ENCODE measurements around the gene ERG. TPM values are rescaled to one million over a fixed set of nuclear protein-coding genes. Genes with fewer than 3 reads are reported as not detected.
A peak's percentile ranks its signal among the peaks of the same experiment; 100 is the strongest.

ERG gene
- total and polyA plus RNA-seq, 12 donors: 4.0 to 16.3 (median 11.2) TPM

DNA sequence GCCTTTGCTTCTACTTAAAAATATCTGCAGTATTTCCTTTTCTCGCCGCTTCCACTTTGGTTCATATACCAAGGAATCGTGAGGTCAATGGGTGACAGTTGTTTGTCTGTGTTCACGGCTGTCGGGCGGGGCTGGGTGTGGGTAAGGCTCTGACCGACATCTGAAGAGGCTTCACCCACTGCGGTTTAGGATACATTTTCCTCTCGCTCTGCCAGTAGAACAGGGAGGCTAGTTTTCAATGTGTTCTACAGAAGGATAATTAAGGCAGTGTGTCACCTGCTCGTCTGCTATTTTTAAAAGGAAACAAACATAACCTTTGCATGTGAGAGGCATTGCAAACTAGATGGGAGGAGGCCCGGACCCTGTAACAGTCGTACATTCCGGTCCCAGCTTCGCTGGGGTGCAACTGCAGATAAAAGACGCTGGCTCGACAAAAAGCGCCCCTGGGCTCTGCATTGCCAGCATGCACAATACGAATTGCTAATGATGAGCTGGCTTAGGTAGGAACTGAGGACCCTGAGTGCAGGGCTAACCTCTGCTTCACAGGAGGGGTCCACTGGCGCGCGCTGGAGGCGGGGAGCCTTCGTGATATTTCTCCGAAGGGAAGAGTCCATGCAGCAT lies 8.5 kb upstream of the ERG start:
- H3K4me3 ChIP-seq: no peak overlapping the region
- H3K36me3 ChIP-seq (replicated peaks in 1 of 2): no peaks in the 10 kb centered on the region
- H3K9me3 ChIP-seq (replicated peaks in 1 of 3): no peaks in the 10 kb centered on the region
- intact Hi-C loops (cut with DNase I): loop anchor here in 1 of 2 donors (10.0 kb wide), 1 partner anchor 638 kb away; no protein-coding TSS in a partner anchor
- WGBS, 4 donors: 42 to 61% (median 49%) methylated on average over 23 to 24 of the region's 24 CpGs
- TF ChIP-seq, protein P1, sequence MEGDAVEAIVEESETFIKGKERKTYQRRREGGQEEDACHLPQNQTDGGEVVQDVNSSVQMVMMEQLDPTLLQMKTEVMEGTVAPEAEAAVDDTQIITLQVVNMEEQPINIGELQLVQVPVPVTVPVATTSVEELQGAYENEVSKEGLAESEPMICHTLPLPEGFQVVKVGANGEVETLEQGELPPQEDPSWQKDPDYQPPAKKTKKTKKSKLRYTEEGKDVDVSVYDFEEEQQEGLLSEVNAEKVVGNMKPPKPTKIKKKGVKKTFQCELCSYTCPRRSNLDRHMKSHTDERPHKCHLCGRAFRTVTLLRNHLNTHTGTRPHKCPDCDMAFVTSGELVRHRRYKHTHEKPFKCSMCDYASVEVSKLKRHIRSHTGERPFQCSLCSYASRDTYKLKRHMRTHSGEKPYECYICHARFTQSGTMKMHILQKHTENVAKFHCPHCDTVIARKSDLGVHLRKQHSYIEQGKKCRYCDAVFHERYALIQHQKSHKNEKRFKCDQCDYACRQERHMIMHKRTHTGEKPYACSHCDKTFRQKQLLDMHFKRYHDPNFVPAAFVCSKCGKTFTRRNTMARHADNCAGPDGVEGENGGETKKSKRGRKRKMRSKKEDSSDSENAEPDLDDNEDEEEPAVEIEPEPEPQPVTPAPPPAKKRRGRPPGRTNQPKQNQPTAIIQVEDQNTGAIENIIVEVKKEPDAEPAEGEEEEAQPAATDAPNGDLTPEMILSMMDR (IDR thresholded peaks at IDR 0.05): no peak
- no peak for TF ChIP-seq POLR2A (IDR thresholded peaks at IDR 0.05)
- DNase-seq: peak in 1 of 7 donors; percentile 34
- H3K4me1 ChIP-seq (replicated peaks in 1 of 2): peaks cover 0 to 6% of the 10 kb centered on the region in 2 donors
- H3K27ac ChIP-seq: no peak overlapping the region
- no peaks in the 10 kb centered on the region for H3K27me3 ChIP-seq

DNA sequence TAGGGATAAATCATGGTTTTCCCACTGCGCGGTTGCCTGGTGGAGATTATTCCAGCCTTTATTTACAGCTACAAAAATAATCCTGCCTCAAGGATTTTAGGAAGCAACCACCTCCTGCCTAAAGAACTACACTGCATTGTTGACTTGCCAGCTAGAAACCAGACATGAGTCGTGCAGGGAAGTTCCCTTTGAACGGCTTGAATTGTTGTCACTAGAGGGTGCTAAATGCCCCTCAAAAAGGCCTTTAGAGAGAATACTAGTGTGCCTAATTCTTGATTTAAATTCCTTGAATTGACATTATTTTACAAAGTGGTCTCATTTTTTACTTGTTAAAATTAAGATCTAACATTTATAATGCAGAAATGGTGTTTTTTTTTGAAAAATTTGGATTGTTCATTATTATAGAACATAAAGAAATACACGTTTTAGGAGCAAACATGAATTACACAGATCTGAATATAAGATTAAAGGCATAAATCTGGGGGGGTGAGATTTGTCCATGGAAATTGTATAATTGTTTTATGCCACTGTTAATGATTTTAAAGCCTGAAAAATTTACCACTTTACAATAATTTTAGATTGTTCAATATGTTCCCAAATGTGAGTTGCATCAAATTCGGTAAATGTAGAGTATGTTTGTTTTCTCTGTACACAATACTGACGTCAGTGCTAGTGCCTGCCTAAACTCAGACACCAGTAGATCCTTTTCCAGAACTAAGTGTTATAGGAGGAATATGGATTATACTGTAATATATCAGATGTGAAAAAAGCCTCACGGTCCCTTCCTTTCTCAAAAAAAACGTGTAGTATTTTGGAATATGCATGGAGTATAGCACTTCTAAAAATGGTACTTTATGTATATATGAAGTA lies 7.6 kb upstream of the ERG start:
- H3K27me3 ChIP-seq: no peaks in the 10 kb centered on the region
- DNase-seq: peak in 2 of 7 donors; percentile 40 to 62
- no peaks in the 10 kb centered on the region for H3K9me3 ChIP-seq (replicated peaks in 1 of 3)
- TF ChIP-seq, protein P1 (IDR thresholded peaks at IDR 0.05): peak in 5 of 6 experiments; percentile 20 to 55 (median 46)
- TF ChIP-seq POLR2A (IDR thresholded peaks at IDR 0.05): no peak
- no peaks in the 10 kb centered on the region for H3K36me3 ChIP-seq (replicated peaks in 1 of 2)
- H3K4me3 ChIP-seq: no peak overlapping the region
- WGBS, 4 donors: 32 to 37% (median 36%) methylated on average over 9 of the region's 9 CpGs
- H3K4me1 ChIP-seq (replicated peaks in 1 of 2): peaks cover 0 to 6% of the 10 kb centered on the region in 2 donors
- H3K27ac ChIP-seq: no peak overlapping the region
- intact Hi-C loops (cut with DNase I): loop anchor here in 1 of 2 donors (10.0 kb wide), 1 partner anchor 639 kb away; no protein-coding TSS in a partner anchor

DNA sequence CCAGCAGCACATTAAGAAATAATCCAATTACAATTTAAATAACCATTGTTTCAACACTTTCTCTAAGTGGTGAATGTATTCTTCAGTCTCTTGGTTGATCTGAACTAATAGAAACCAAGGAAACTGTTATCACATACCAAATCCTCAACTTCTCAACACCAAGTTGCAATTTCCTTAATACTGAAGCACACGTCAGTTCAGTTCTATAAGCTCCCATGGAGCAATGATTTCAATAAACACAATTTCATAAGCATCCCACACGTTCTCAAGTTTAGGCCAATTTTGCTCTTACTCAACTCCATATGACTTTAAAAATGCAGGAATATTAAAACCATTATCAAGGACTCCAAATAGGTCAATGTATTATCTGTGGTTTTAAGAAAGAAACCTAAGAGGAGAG lies 5.8 kb upstream of the ERG start:
- 49 to 79% (median 53%) methylated on average over 2 of the region's 2 CpGs for WGBS, 4 donors
- H3K27ac ChIP-seq: peak overlapping the region in 1 of 5 donors; percentile 67
- H3K27me3 ChIP-seq: no peaks in the 10 kb centered on the region
- DNase-seq: no peak
- no peaks in the 10 kb centered on the region for H3K36me3 ChIP-seq (replicated peaks in 1 of 2)
- no peak overlapping the region for H3K4me3 ChIP-seq
- no peaks in the 10 kb centered on the region for H3K9me3 ChIP-seq (replicated peaks in 1 of 3)
- intact Hi-C loops (cut with DNase I): loop anchor here in 1 of 2 donors (10.0 kb wide), 1 partner anchor 641 kb away; no protein-coding TSS in a partner anchor
- H3K4me1 ChIP-seq (replicated peaks in 1 of 2): peaks cover 0 to 6% of the 10 kb centered on the region in 2 donors
- TF ChIP-seq, protein P1 (IDR thresholded peaks at IDR 0.05): no peak
- TF ChIP-seq POLR2A (IDR thresholded peaks at IDR 0.05): no peak

DNA sequence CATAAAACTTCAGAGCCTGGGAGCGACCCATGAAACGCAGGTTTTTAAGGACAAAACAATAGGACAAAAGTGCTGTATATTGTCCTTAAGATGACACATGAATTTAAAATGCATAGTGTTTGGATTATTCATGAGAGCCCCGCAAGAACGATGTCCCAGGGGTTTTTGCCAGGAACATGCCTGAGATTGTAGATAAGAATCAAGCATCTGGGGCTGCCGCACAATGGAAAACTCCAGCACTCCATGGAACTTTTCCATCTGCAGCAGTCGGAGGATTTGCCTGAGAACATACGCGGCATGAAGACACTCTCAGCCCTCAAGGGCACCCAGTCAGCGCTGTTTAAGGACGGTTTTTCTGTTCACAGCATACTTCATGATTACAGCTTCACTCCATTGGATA lies 5.3 kb upstream of the ERG start:
- intact Hi-C loops (cut with DNase I): loop anchor here in 1 of 2 donors (10.0 kb wide), 1 partner anchor 641 kb away; no protein-coding TSS in a partner anchor
- Histone ChIP-seq H3K9me3 (replicated peaks in 1 of 3) (no peaks in the 10 kb centered on the region), H3K27ac (peak overlapping the region in 1 of 5 donors; percentile 67), H3K36me3 (replicated peaks in 1 of 2) (no peaks in the 10 kb centered on the region), H3K4me1 (replicated peaks in 1 of 2) (peaks cover 0 to 6% of the 10 kb centered on the region in 2 donors), H3K27me3 (no peaks in the 10 kb centered on the region), H3K4me3 (no peak overlapping the region)
- 49 to 54% (median 51%) methylated on average over 10 of the region's 10 CpGs for WGBS, 4 donors
- no peak for TF ChIP-seq POLR2A (IDR thresholded peaks at IDR 0.05)
- TF ChIP-seq, protein P1 (IDR thresholded peaks at IDR 0.05): no peak
- DNase-seq: peak in 2 of 7 donors; percentile 22 to 59

Data from adrenal gland (tissue), 12 donors.